AG04450 (cell line): ENCODE results near the gene RNF111. TPM values are rescaled to one million over a fixed set of nuclear protein-coding genes. Genes with fewer than 3 reads are reported as not detected.

Experiments used
- CTCF ChIA-PET: fragments of 300-600, 350-600 bp; formaldehyde crosslinking; extraction: SDS; loops from one replicate; lab custom pipeline; 2022; ENCODE audit warnings: antibody characterized with exemption, inconsistent platforms; lab: Charles Lee
- POLR2A ChIA-PET: fragments of 350-600 bp; formaldehyde crosslinking; extraction: SDS; loops from one replicate; lab custom pipeline; 2021; ENCODE audit warnings: antibody characterized with exemption, inconsistent platforms; lab: Yijun Ruan, JAX
- DNase-seq: peaks from one replicate; pipeline ENCODE4 v3.0.0-alpha.2; 2011; ENCODE audit warnings: low read depth, low spot score
- H3K27ac ChIP-seq: one replicate; pipeline ENCODE4 v1.5.1; 2012; ENCODE audit warnings: low read depth, low read length, control low read depth
- H3K27me3 ChIP-seq: one replicate; pipeline ENCODE4 v1.6.0; 2012; ENCODE audit warnings: low read length; ENCODE audit not compliant: control insufficient read depth, insufficient read depth
- H3K4me3 ChIP-seq: 2 replicates; pipeline ENCODE4 v1.5.1; 2011; ENCODE audit warnings: mild to moderate bottlenecking, low read depth, low read length, control low read depth
- H3K9me3 ChIP-seq: 2 replicates; pipeline ENCODE4 v1.5.1; 2012; ENCODE audit warnings: low read length; ENCODE audit not compliant: control insufficient read depth, insufficient read depth
- CTCF ChIP-seq: IDR thresholded peaks from 2 replicates; pipeline ENCODE4 v1.5.1; 2011; ENCODE audit warnings: low read depth, low read length, control low read depth, inconsistent platforms
- polyA plus RNA-seq: library from polyadenylated mRNA; depleted of rRNA; stranded (reverse); fragments of >200 nt; gene quantifications from 2 replicates; pipeline ENCODE4 v1.2.3, GENCODE V29; 2011

Gene RNF111
- polyA plus RNA-seq, 1 experiment: 24.4 TPM

GRCh38 chr15:58957101-58957973, 30.1 kb upstream of the RNF111 start:
- H3K9me3 ChIP-seq: no peaks in the 10 kb centered on the region
- DNase-seq: no peak
- no peaks in the 10 kb centered on the region for H3K27me3 ChIP-seq
- H3K27ac ChIP-seq: no peak overlapping the region
- peak; percentile 86 for TF ChIP-seq CTCF
- CTCF ChIA-PET: interaction anchor here (0.6 to 5.5 kb wide), 22 partner anchors 9 to 743 kb away, joined by 3 to 38 read pairs (median 4); no protein-coding TSS in a partner anchor
- H3K4me3 ChIP-seq: no peak overlapping the region
- POLR2A ChIA-PET: no interaction called here

GRCh38 chr15:58958811-58959210, 28.7 kb upstream of the RNF111 start:
- ChIA-PET CTCF (interaction anchor here (0.7 to 5.5 kb wide), 6 partner anchors 7 to 570 kb away, joined by 3 to 38 read pairs (median 3); no protein-coding TSS in a partner anchor), POLR2A (no interaction called here)
- H3K27me3 ChIP-seq: no peaks in the 10 kb centered on the region
- no peaks in the 10 kb centered on the region for H3K9me3 ChIP-seq
- no peak for TF ChIP-seq CTCF
- H3K27ac ChIP-seq: no peak overlapping the region
- no peak for DNase-seq
- no peak overlapping the region for H3K4me3 ChIP-seq

- POLR2A ChIA-PET: no interaction called here
- Histone ChIP-seq H3K4me3 (no peak overlapping the region), H3K27me3 (no peaks in the 10 kb centered on the region), H3K9me3 (no peaks in the 10 kb centered on the region), H3K27ac (no peak overlapping the region)
- DNase-seq: no peak
- no peak for TF ChIP-seq CTCF
- CTCF ChIA-PET: interaction anchor here (0.6 kb wide), 1 partner anchor 30 kb away, joined by 3 read pairs; no protein-coding TSS in a partner anchor
Measured at GRCh38 chr15:58962136-58962535, 25.3 kb upstream of the RNF111 start.

GRCh38 chr15:58962662-58963565, 24.5 kb upstream of the RNF111 start:
- Histone ChIP-seq H3K27me3 (no peaks in the 10 kb centered on the region), H3K4me3 (no peak overlapping the region), H3K9me3 (no peaks in the 10 kb centered on the region), H3K27ac (no peak overlapping the region)
- TF ChIP-seq CTCF: no peak
- ChIA-PET POLR2A (no interaction called here), CTCF (interaction anchor here (0.5 to 1.8 kb wide), 3 partner anchors 11 to 570 kb away, joined by 3 to 4 read pairs (median 3); no protein-coding TSS in a partner anchor)
- DNase-seq: no peak
